Endothelial cell of umbilical vein (primary cell): ENCODE measurements around the gene KANK3. TPM values are rescaled to one million over a fixed set of nuclear protein-coding genes. Genes with fewer than 3 reads are reported as not detected.
A peak's percentile ranks its signal among the peaks of the same experiment; 100 is the strongest.

Experiments used
- BruUV-seq: library from RNA; stranded (reverse); fragments of 400-500 nt; replicated peaks from 2 replicates; lab custom pipeline; 2021; lab: Mats Ljungman, UMichigan
- CTCF ChIA-PET: fragments of 300-600, 350-600 bp; sonication (Branson Sonifier 250); formaldehyde crosslinking; loops from one replicate; lab custom pipeline; 2021; ENCODE audit warnings: antibody characterized with exemption, inconsistent platforms; lab: Charles Lee
- POLR2A ChIA-PET: fragments of 300-600, 350-600 bp; sonication (Branson Sonifier 250); formaldehyde crosslinking; loops from one replicate; lab custom pipeline; 2021; ENCODE audit warnings: antibody characterized with exemption, inconsistent platforms; lab: Charles Lee
- DNase-seq: peaks from one replicate; pipeline ENCODE4 v3.0.0-alpha.2; 2011; ENCODE audit warnings: low read depth, low spot score
- FAIRE-seq: peaks from 2 replicates; lab custom pipeline; 2011; peaks lifted over from hg19 to GRCh38; lab: Jason Lieb, UNC
- H2AFZ ChIP-seq: 2 replicates; pipeline ENCODE4 v1.6.0; 2012; ENCODE audit warnings: low read depth, low read length, control low read depth, inconsistent platforms
- H3K27ac ChIP-seq: 2 replicates; pipeline ENCODE4 v1.5.1; 2011; ENCODE audit warnings: low read depth, mild to moderate bottlenecking, control low read depth, low read length, moderate library complexity; ENCODE audit not compliant: insufficient read depth
- H3K27me3 ChIP-seq, 2 experiments: 2 replicates each; pipeline versions ENCODE4 v1.6.0 to v1.6.1; 2011; ENCODE audit warnings: low read length in 2 of 2, mixed read lengths in 1 of 2; ENCODE audit not compliant: control insufficient read depth in 2 of 2, insufficient read depth in 2 of 2
- H3K36me3 ChIP-seq, 2 experiments: 2 replicates in 1 of 2; 3 replicates in 1 of 2; pipeline ENCODE4 v1.5.1; 2011; ENCODE audit warnings: low read length in 2 of 2, mild to moderate bottlenecking in 1 of 2, moderate library complexity in 1 of 2; ENCODE audit not compliant: control insufficient read depth in 2 of 2, insufficient read depth in 2 of 2; ENCODE audit errors: extremely low read depth in 1 of 2
- H3K4me1 ChIP-seq: 3 replicates; pipeline ENCODE4 v1.5.1; 2011; ENCODE audit warnings: mild to moderate bottlenecking, low read length; ENCODE audit not compliant: control insufficient read depth, insufficient read depth; ENCODE audit errors: extremely low read depth
- H3K4me2 ChIP-seq: 2 replicates; pipeline ENCODE4 v1.6.1; 2011; ENCODE audit warnings: low read length, control low read depth, mixed read lengths; ENCODE audit not compliant: insufficient read depth
- H3K4me3 ChIP-seq, 3 experiments: fragments of 200-600 bp in 1 of 3; sonication (generic), shearing (Covaris generic) in 1 of 3; replicated peaks in 1 of 3; 2 replicates each; pipeline ENCODE4 v1.5.1; 2011 to 2016; ENCODE audit warnings: control low read depth in 3 of 3, low read length in 3 of 3, mild to moderate bottlenecking in 2 of 3, inconsistent platforms in 1 of 3, low read depth in 1 of 3, moderate library complexity in 1 of 3; ENCODE audit not compliant: insufficient read depth in 1 of 3
- H3K79me2 ChIP-seq: 2 replicates; pipeline ENCODE4 v1.6.0; 2012; ENCODE audit warnings: low read length, inconsistent platforms; ENCODE audit not compliant: control insufficient read depth, insufficient read depth
- H3K9ac ChIP-seq: replicated peaks from 2 replicates; pipeline ENCODE3; 2011; ENCODE audit warnings: low read length, control low read depth; ENCODE audit not compliant: insufficient read depth; ENCODE audit errors: extremely low read depth
- H3K9me1 ChIP-seq: replicated peaks from 3 replicates; pipeline ENCODE4 v1.6.0; 2011; ENCODE audit warnings: mild to moderate bottlenecking, low read length; ENCODE audit not compliant: control insufficient read depth, insufficient read depth; ENCODE audit errors: extremely low read depth
- H3K9me3 ChIP-seq: replicated peaks from 2 replicates; pipeline ENCODE4 v1.5.1; 2012; ENCODE audit warnings: low read length, inconsistent platforms; ENCODE audit not compliant: control insufficient read depth, insufficient read depth
- H4K20me1 ChIP-seq: replicated peaks from 2 replicates; pipeline ENCODE3; 2011; ENCODE audit warnings: mild to moderate bottlenecking, low read length; ENCODE audit not compliant: control insufficient read depth, insufficient read depth; ENCODE audit errors: extremely low read depth
- CTCF ChIP-seq, 2 donors: IDR thresholded peaks; 1 replicate in 1 of 2; 2 replicates in 1 of 2; pipeline ENCODE4 v1.5.1; 2011; ENCODE audit warnings: low read length in 2 of 2, mild to moderate bottlenecking in 2 of 2, moderate library complexity in 2 of 2, control low read depth in 1 of 2, inconsistent platforms in 1 of 2, low read depth in 1 of 2; ENCODE audit not compliant: insufficient read depth in 1 of 2; ENCODE audit errors: extremely low read depth in 1 of 2
- GATA2 ChIP-seq: IDR thresholded peaks from 2 replicates; pipeline ENCODE4 v1.7.0; 2011; ENCODE audit warnings: low read depth, mild to moderate bottlenecking, moderate library complexity, mixed read lengths, low read length; ENCODE audit not compliant: insufficient read length, insufficient read depth
- JUN ChIP-seq: IDR thresholded peaks from 2 replicates; pipeline ENCODE4 v1.6.1; 2011; ENCODE audit warnings: borderline replicate concordance, low read depth; ENCODE audit not compliant: insufficient read length, insufficient read depth
- MYC ChIP-seq: IDR thresholded peaks from one replicate; pipeline ENCODE4 v1.6.1; 2011; ENCODE audit warnings: mild to moderate bottlenecking, low read depth, low read length
- POLR2A ChIP-seq: IDR thresholded peaks from 2 replicates; pipeline ENCODE4 v1.6.1; 2012; ENCODE audit warnings: low read depth, mild to moderate bottlenecking, control low read depth, low read length
- POLR2AphosphoS5 ChIP-seq: IDR thresholded peaks from 2 replicates; pipeline ENCODE4 v1.6.1; 2012; ENCODE audit warnings: low read depth, mild to moderate bottlenecking, control low read depth, low read length, moderate library complexity; ENCODE audit not compliant: insufficient read depth
- dilution Hi-C: fragments of 300-500 bp; cut with MboI; formaldehyde crosslinking; loops from one replicate; pipeline ENCODE4 v1.15.0; 2019; ENCODE audit warnings: low sequenced_read_pairs; ENCODE audit not compliant: extremely low pct_ligation_motif_present
- intact Hi-C: fragments of 100-400 bp; cut with micrococcal nuclease; formaldehyde crosslinking; loops from one replicate; pipeline ENCODE4 v1.10.0; 2022
- polyA plus RNA-seq, 4 experiments: library from polyadenylated mRNA; depleted of rRNA in 3 of 4; stranded (reverse) in 3 of 4; unstranded in 1 of 4; fragments of >200 nt; gene quantifications; 2 replicates each; pipeline versions ENCODE4 v1.2.1 to v1.2.3, GENCODE V29; 2011 to 2012; ENCODE audit warnings: missing spikeins in 1 of 4
- total RNA-seq: library from RNA; stranded (reverse); gene quantifications from 2 replicates; pipeline ENCODE4 v1.2.3, GENCODE V29; 2021

KANK3 gene
- total and polyA plus RNA-seq, 2 donors (not counting 3 experiments of a cell fraction or from before 2014, with no cell fraction given): 22.1 to 30.0 TPM

- POLR2A ChIA-PET: interaction anchor here (0.9 kb wide), 2 partner anchors 12 to 66 kb away, joined by 3 read pairs; partner anchors contain the start of gene RAB11B
- Histone ChIP-seq H3K4me2 (no peak overlapping the region), H3K9me3 (no peaks in the 10 kb centered on the region), H3K27ac (no peak overlapping the region), H3K4me3 (no peak overlapping the region), H3K9ac (no peak overlapping the region), H4K20me1 (no peaks in the 10 kb centered on the region), H3K4me1 (peaks cover 24% of the 10 kb centered on the region), H3K9me1 (no peaks in the 10 kb centered on the region), H3K36me3 (peaks cover 5 to 6% of the 10 kb centered on the region in 2 experiments), H3K79me2 (peaks cover 32% of the 10 kb centered on the region), H3K27me3 (no peaks in the 10 kb centered on the region), H2AFZ (no peak overlapping the region)
- intact Hi-C loops: no loop called here
- CTCF ChIA-PET: interaction anchor here (1.0 to 2.0 kb wide), 4 partner anchors 10 to 24 kb away, joined by 3 to 7 read pairs (median 4); no protein-coding TSS in a partner anchor
- dilution Hi-C loops: no loop called here
- BruUV-seq: no TSS peak
- FAIRE-seq (no peak), DNase-seq (no peak)
- no peak for TF ChIP-seq GATA2
- TF ChIP-seq JUN: no peak
- TF ChIP-seq POLR2A: peak; percentile 30
- TF ChIP-seq MYC: no peak
- TF ChIP-seq CTCF (IDR thresholded peaks at IDR 0.05; ENCODE audit: extremely low read depth in 1 of 2, insufficient read depth in 1 of 2, low read depth in 1 of 2, low read length in 2 of 2): peak in 1 of 2 donors; percentile 6
- TF ChIP-seq POLR2AphosphoS5: no peak
Measured at GRCh38 chr19:8324186-8325050, 18.6 kb downstream of the KANK3 start.
